NCI-H1930 (cell line): ENCODE measurements around the gene RERG.

Experiments used
- DNase-seq, 2 experiments: peaks; one replicate each; lab custom pipeline; 2025; lab: John Stamatoyannopoulos, UW

Gene RERG

GRCh38 chr12:15218794-15219193 lies 2.4 kb downstream of the RERG start:
- DNase-seq = no peak

GRCh38 chr12:15216036-15216889 lies 5.0 kb downstream of the RERG start:
- no peak for DNase-seq

- DNase-seq = no peak
These were observed 6.2 kb downstream of the RERG start for GRCh38 chr12:15214851-15215601.

GRCh38 chr12:15212930-15213329 lies 8.3 kb downstream of the RERG start:
- peak in 1 of 2 experiments; percentile 6 for DNase-seq

GRCh38 chr12:15209782-15210181 lies 11.4 kb downstream of the RERG start:
- DNase-seq = no peak

GRCh38 chr12:15208871-15209656 lies 12.2 kb downstream of the RERG start:
- no peak for DNase-seq

GRCh38 chr12:15208140-15208539 lies 13.1 kb downstream of the RERG start:
- DNase-seq = no peak

- no peak for DNase-seq
These were observed 14.3 kb downstream of the RERG start for GRCh38 chr12:15206831-15207389.

GRCh38 chr12:15206338-15206737 lies 14.9 kb downstream of the RERG start:
- DNase-seq = no peak

GRCh38 chr12:15205341-15206010 lies 15.7 kb downstream of the RERG start:
- DNase-seq = no peak

- no peak for DNase-seq
These were observed 19.8 kb downstream of the RERG start for GRCh38 chr12:15201456-15201855.

- no peak for DNase-seq
These were observed 20.2 kb downstream of the RERG start for GRCh38 chr12:15201056-15201455.

GRCh38 chr12:15200641-15201040 lies 20.6 kb downstream of the RERG start:
- DNase-seq = no peak

- DNase-seq = no peak
These were observed 21.3 kb downstream of the RERG start for GRCh38 chr12:15199930-15200329.

- no peak for DNase-seq
These were observed 24.3 kb downstream of the RERG start for GRCh38 chr12:15196678-15197505.

- no peak for DNase-seq
These were observed 25.0 kb downstream of the RERG start for GRCh38 chr12:15196221-15196620.

GRCh38 chr12:15194456-15195368 lies 26.5 kb downstream of the RERG start:
- DNase-seq = no peak

- DNase-seq = no peak
These were observed 27.3 kb downstream of the RERG start for GRCh38 chr12:15193946-15194345.

- no peak for DNase-seq
These were observed 28.5 kb downstream of the RERG start for GRCh38 chr12:15192720-15193119.

GRCh38 chr12:15188127-15188526 lies 33.1 kb downstream of the RERG start:
- DNase-seq = no peak
